OCI-LY7 (cell line): ENCODE results near the gene RGL1. TPM values are rescaled to one million over a fixed set of nuclear protein-coding genes. Genes with fewer than 3 reads are reported as not detected.

ENCODE experiments used
- BruUV-seq: library from RNA; stranded (reverse); fragments of 400-500 nt; replicated peaks from 2 replicates; lab custom pipeline; 2021; lab: Mats Ljungman, UMichigan
- CTCF ChIA-PET: fragments of 300-600 bp; sonication (Branson Sonifier 250); formaldehyde crosslinking; loops from one replicate; lab custom pipeline; 2022; ENCODE audit warnings: antibody characterized with exemption; ENCODE audit not compliant: unreplicated experiment; lab: Charles Lee
- POLR2A ChIA-PET: fragments of 300-600 bp; sonication (Branson Sonifier 250); formaldehyde crosslinking; loops from one replicate; lab custom pipeline; 2022; ENCODE audit warnings: antibody characterized with exemption; lab: Charles Lee
- DNase-seq: peaks from one replicate; pipeline ENCODE4 v3.0.0-alpha.2; 2015; ENCODE audit warnings: low spot score
- H2AFZ ChIP-seq: fragments of 200-600 bp; sonication (generic), shearing (Covaris generic); 2 replicates; pipeline ENCODE4 v1.6.1; 2014; ENCODE audit warnings: mild to moderate bottlenecking, antibody characterized with exemption, low read length, moderate library complexity
- H3K27ac ChIP-seq: fragments of 200-600 bp; sonication (generic); 2 replicates; pipeline ENCODE4 v1.5.1; 2014; ENCODE audit warnings: mixed run types, low read depth, mild to moderate bottlenecking, moderate library complexity, low read length, inconsistent platforms; ENCODE audit not compliant: poor library complexity, severe bottlenecking
- H3K36me3 ChIP-seq: fragments of 200-600 bp; sonication (generic); 2 replicates; pipeline ENCODE4 v1.6.1; 2014; ENCODE audit warnings: mild to moderate bottlenecking, antibody characterized with exemption, low read length, moderate library complexity, mixed read lengths; ENCODE audit not compliant: insufficient read depth
- H3K4me1 ChIP-seq: fragments of 200-600 bp; sonication (generic); 2 replicates; pipeline ENCODE4 v1.5.1; 2014; ENCODE audit warnings: mild to moderate bottlenecking, low read length; ENCODE audit not compliant: insufficient read depth, poor library complexity, severe bottlenecking
- H3K4me2 ChIP-seq: fragments of 200-600 bp; sonication (generic); 2 replicates; pipeline ENCODE4 v1.6.1; 2014; ENCODE audit warnings: mild to moderate bottlenecking, low read length
- H3K4me3 ChIP-seq: fragments of 200-600 bp; sonication (generic); 2 replicates; pipeline ENCODE4 v1.5.1; 2014; ENCODE audit warnings: mild to moderate bottlenecking, low read depth, low read length; ENCODE audit not compliant: poor library complexity, severe bottlenecking
- H3K79me2 ChIP-seq: fragments of 200-600 bp; sonication (generic); 2 replicates; pipeline ENCODE4 v1.6.1; 2016; ENCODE audit warnings: low read depth, mild to moderate bottlenecking, low read length, moderate library complexity, mixed read lengths; ENCODE audit not compliant: insufficient read depth
- H3K9me2 ChIP-seq: fragments of 200-600 bp; sonication (generic); 2 replicates; pipeline ENCODE4 v1.6.1; 2016; ENCODE audit warnings: mild to moderate bottlenecking, low read length, mixed read lengths; ENCODE audit not compliant: insufficient read depth
- H3K9me3 ChIP-seq: fragments of 200-600 bp; sonication (generic); 2 replicates; pipeline ENCODE4 v1.6.1; 2014; ENCODE audit warnings: mild to moderate bottlenecking, mixed run types, low read length, mixed read lengths
- H4K20me1 ChIP-seq: fragments of 200-600 bp; sonication (generic); 2 replicates; pipeline ENCODE4 v1.6.1; 2014; ENCODE audit warnings: mild to moderate bottlenecking, antibody characterized with exemption, low read length, moderate library complexity, mixed read lengths; ENCODE audit not compliant: insufficient read depth
- CTCF ChIP-seq: fragments of 200-600 bp; sonication (generic); conservative IDR thresholded peaks from 2 replicates; pipeline ENCODE4 v1.5.1; 2014; ENCODE audit warnings: mild to moderate bottlenecking, antibody characterized with exemption, low read length, moderate library complexity, mixed read lengths
- EZH2phosphoT487 ChIP-seq: fragments of 200-600 bp; sonication (generic); IDR thresholded peaks from 2 replicates; pipeline ENCODE4 v1.6.1; 2018; ENCODE audit warnings: low read depth, borderline replicate concordance, mild to moderate bottlenecking, mixed run types, antibody characterized with exemption, low read length, moderate library complexity, mixed read lengths
- intact Hi-C: fragments of 100-400 bp; cut with micrococcal nuclease; formaldehyde crosslinking; loops from one replicate; pipeline ENCODE4 v1.10.0; 2022; ENCODE audit not compliant: unreplicated experiment
- total RNA-seq, 2 experiments: library from RNA; depleted of rRNA in 1 of 2; stranded (reverse); fragments of >200 nt in 1 of 2; shearing (Covaris generic) in 1 of 2; gene quantifications; 2 replicates each; pipeline ENCODE4 v1.2.3, GENCODE V29; 2014 to 2022

The RGL1 gene
- total RNA-seq, 2 experiments from 2014 or later: 0.32 to 0.35 TPM

- no peak for TF ChIP-seq CTCF
- TF ChIP-seq EZH2phosphoT487: no peak
- BruUV-seq: no TSS peak
- no peaks in the 10 kb centered on the region for H3K79me2 ChIP-seq
- no peaks in the 10 kb centered on the region for H3K9me2 ChIP-seq
- no peak for DNase-seq
- ChIA-PET CTCF (no interaction called here), POLR2A (interaction anchor here (1.2 kb wide), 1 partner anchor 16 kb away, joined by 4 read pairs; no protein-coding TSS in a partner anchor)
- H3K4me1 ChIP-seq: no peaks in the 10 kb centered on the region
- intact Hi-C loops: no loop called here
- H4K20me1 ChIP-seq: no peaks in the 10 kb centered on the region
- no peaks in the 10 kb centered on the region for H3K36me3 ChIP-seq
- H2AFZ ChIP-seq: no peak overlapping the region
- H3K27ac ChIP-seq: no peak overlapping the region
- no peak overlapping the region for H3K4me2 ChIP-seq
- no peak overlapping the region for H3K4me3 ChIP-seq
- no peaks in the 10 kb centered on the region for H3K9me3 ChIP-seq
Observed at GRCh38 chr1:183845681-183846080, 40.8 kb downstream of the RGL1 start.

GRCh38 chr1:183847641-183848040 is 42.7 kb downstream of the RGL1 start:
- Histone ChIP-seq H3K4me3 (no peak overlapping the region), H3K9me2 (no peaks in the 10 kb centered on the region), H3K36me3 (no peaks in the 10 kb centered on the region), H3K27ac (no peak overlapping the region), H3K4me2 (no peak overlapping the region), H3K79me2 (no peaks in the 10 kb centered on the region), H3K4me1 (no peaks in the 10 kb centered on the region), H3K9me3 (no peaks in the 10 kb centered on the region), H2AFZ (no peak overlapping the region), H4K20me1 (no peaks in the 10 kb centered on the region)
- BruUV-seq: no TSS peak
- DNase-seq: no peak
- CTCF ChIA-PET: no interaction called here
- intact Hi-C loops: no loop called here
- POLR2A ChIA-PET: interaction anchor here (1.5 kb wide), 1 partner anchor 11 kb away, joined by 4 read pairs; no protein-coding TSS in a partner anchor
- no peak for TF ChIP-seq EZH2phosphoT487
- no peak for TF ChIP-seq CTCF

- Histone ChIP-seq H3K4me2 (no peak overlapping the region), H2AFZ (no peak overlapping the region), H3K79me2 (no peaks in the 10 kb centered on the region), H3K4me1 (no peaks in the 10 kb centered on the region), H3K4me3 (no peak overlapping the region), H3K27ac (no peak overlapping the region), H4K20me1 (no peaks in the 10 kb centered on the region), H3K36me3 (no peaks in the 10 kb centered on the region), H3K9me3 (no peaks in the 10 kb centered on the region), H3K9me2 (no peaks in the 10 kb centered on the region)
- no TSS peak for BruUV-seq
- ChIA-PET CTCF (no interaction called here), POLR2A (interaction anchor here (0.6 kb wide), 1 partner anchor 951 kb away, joined by 4 read pairs; no protein-coding TSS in a partner anchor)
- intact Hi-C loops: no loop called here
- no peak for DNase-seq
- TF ChIP-seq CTCF: no peak
- TF ChIP-seq EZH2phosphoT487: no peak
Observed at GRCh38 chr1:183850852-183851251, 45.9 kb downstream of the RGL1 start.
